ENCODE results near the gene MACROD1.

Gene MACROD1

DNA sequence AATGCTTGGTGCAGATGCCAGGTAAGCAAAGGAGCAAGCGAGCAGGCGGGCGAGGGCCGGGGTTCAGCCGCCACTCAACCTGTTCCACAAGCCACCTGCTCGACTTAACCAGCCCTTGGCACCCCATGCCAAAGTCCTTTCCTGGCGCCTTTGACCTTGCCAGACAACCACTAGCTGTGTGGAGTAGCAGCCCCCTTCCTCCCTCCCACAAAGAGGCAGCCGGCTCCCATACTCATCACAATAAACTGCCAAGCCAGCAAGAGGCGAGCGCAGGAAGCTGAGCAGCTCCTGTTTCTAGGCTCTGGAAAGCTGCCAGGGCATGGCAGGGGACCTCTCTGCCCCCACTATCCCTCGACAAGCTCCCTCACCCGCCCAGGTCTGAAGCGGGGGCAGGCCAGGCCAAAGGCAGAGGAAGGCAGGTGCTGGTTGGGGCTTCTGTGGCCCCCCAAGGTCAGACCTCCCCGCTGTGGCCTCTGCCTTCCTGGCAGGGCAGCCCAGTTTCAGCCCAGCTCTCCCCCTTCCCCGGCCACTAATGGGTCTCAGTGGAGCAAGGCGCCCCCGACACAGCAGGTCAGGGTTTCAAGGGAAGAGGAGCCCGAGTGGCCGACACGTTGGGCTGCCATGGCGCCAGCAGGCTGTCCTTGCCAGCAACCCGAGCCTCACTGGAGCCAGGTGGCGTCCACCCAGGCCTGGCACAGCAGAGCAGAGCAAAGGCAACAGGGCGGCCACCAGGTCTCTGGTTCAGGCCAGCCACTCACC, 15.3 kb downstream of the MACROD1 start:
- Mint-ChIP-seq H3K4me1 (peaks cover 29% of the 10 kb centered on the region), H3K27me3 (ENCODE audit: low read depth) (peaks cover 10% of the 10 kb centered on the region), H3K36me3 (ENCODE audit: low read depth) (no peaks in the 10 kb centered on the region), H3K4me3 (no peak overlapping the region), H3K27ac (no peak overlapping the region), H3K9me3 (no peaks in the 10 kb centered on the region)
- TF ChIP-seq, protein P1, sequence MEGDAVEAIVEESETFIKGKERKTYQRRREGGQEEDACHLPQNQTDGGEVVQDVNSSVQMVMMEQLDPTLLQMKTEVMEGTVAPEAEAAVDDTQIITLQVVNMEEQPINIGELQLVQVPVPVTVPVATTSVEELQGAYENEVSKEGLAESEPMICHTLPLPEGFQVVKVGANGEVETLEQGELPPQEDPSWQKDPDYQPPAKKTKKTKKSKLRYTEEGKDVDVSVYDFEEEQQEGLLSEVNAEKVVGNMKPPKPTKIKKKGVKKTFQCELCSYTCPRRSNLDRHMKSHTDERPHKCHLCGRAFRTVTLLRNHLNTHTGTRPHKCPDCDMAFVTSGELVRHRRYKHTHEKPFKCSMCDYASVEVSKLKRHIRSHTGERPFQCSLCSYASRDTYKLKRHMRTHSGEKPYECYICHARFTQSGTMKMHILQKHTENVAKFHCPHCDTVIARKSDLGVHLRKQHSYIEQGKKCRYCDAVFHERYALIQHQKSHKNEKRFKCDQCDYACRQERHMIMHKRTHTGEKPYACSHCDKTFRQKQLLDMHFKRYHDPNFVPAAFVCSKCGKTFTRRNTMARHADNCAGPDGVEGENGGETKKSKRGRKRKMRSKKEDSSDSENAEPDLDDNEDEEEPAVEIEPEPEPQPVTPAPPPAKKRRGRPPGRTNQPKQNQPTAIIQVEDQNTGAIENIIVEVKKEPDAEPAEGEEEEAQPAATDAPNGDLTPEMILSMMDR (IDR thresholded peaks at IDR 0.05; ENCODE audit: unreplicated experiment in 3 of 3): no peak

DNA sequence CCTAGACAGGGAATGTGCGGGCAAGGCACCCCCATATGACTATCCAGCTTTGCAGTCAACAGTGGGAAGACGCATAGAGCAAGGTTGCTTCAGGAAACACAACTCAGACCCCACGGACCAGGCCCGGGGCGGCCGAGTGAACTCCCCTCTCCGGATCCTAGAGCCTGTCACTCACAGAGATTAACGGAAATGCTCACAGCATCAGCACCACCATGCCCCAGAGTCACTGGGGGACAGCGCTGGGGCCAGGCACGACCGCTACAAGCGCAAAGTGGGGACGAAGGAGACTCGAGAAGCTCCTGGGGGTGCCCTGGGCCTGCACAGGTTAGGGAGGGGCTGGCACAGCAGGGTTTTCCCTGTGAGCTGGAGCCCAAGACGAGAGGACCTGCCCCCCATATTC, 15.9 kb downstream of the MACROD1 start:
- peaks cover 34% of the 10 kb centered on the region for H3K4me1 Mint-ChIP-seq
- no peaks in the 10 kb centered on the region for H3K36me3 Mint-ChIP-seq (ENCODE audit: low read depth)
- TF ChIP-seq, protein P1 (IDR thresholded peaks at IDR 0.05; ENCODE audit: unreplicated experiment in 3 of 3): no peak
- peak overlapping the region in 2 of 3 experiments; percentile 18 to 20 for H3K27ac Mint-ChIP-seq
- H3K27me3 Mint-ChIP-seq (ENCODE audit: low read depth): peaks cover 14% of the 10 kb centered on the region
- no peak overlapping the region for H3K4me3 Mint-ChIP-seq
- H3K9me3 Mint-ChIP-seq: no peaks in the 10 kb centered on the region

DNA sequence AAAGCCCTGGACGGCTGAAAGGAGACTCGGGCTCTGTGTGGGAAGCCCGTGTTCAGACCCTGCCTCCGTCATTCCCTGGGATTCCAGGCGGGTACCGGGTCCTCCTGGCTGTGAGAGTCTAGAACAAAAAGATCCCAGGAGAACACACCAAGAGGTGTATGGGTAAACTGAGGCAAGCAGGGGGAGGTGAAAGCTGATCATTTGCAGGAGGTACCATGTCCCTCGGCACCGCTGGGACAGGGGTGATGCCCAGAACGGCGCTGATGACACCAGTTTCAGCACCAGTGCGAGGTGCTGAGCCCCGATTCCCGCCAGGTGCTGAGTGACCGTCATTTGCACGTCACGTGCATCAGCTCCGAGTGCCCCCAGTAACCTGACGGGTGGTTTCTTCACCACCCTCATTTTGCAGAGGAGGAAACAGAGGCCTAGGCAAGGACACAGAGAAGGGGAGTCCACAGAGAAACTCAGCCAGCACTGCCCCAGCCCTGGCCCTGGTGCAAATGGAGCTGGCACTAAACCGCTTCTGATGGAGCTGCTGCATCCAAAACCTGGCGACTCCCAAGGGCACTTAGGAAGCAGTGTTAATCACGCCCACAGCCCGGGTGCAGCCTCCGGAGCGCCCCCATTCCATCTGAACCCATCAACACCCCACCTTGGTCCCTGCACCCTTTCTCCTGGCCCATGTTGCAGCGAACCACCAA, 16.8 kb downstream of the MACROD1 start:
- Mint-ChIP-seq H3K4me1 (peaks cover 30% of the 10 kb centered on the region), H3K27me3 (ENCODE audit: low read depth) (peaks cover 10% of the 10 kb centered on the region), H3K27ac (peak overlapping the region; percentile 93 to 97 (median 96)), H3K36me3 (ENCODE audit: low read depth) (no peaks in the 10 kb centered on the region), H3K9me3 (no peaks in the 10 kb centered on the region), H3K4me3 (peak overlapping the region in 1 of 3 experiments; percentile 81)
- TF ChIP-seq, protein P1 (IDR thresholded peaks at IDR 0.05; ENCODE audit: unreplicated experiment in 3 of 3): peak in 2 of 3 experiments; percentile 2 to 41

DNA sequence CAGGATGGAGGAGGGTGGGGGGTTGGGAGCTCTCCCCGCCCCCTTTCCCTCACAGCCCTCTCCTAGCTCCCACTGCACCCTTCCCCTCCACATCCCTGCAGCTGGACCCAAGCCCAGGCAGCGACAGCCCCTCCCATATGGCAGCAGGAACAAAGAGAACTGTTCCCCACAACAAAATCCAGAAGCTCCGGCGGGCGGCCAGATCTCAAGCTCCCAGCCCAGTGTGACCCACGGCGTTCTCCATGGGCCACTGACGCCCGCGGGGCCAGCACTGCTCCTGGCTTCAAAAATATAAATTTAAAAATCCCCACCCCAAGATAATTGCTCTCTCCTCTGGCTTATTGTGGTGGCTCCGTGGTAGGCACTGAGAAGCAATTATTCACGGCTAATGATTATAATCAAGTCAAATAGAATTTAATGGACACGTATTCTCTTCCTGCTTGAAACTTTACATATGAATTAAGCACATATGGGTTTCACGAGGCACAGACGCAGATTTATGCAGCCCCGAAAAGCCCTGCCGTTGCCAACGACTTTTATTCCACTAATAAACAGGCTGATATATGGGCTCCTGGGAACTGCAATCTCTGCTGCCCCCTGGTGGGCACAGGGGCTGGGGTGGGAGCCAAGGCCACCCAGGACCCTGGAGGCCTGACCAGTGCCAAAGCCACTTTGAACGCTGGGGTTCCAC, 17.5 kb downstream of the MACROD1 start:
- peaks cover 26% of the 10 kb centered on the region for H3K4me1 Mint-ChIP-seq

DNA sequence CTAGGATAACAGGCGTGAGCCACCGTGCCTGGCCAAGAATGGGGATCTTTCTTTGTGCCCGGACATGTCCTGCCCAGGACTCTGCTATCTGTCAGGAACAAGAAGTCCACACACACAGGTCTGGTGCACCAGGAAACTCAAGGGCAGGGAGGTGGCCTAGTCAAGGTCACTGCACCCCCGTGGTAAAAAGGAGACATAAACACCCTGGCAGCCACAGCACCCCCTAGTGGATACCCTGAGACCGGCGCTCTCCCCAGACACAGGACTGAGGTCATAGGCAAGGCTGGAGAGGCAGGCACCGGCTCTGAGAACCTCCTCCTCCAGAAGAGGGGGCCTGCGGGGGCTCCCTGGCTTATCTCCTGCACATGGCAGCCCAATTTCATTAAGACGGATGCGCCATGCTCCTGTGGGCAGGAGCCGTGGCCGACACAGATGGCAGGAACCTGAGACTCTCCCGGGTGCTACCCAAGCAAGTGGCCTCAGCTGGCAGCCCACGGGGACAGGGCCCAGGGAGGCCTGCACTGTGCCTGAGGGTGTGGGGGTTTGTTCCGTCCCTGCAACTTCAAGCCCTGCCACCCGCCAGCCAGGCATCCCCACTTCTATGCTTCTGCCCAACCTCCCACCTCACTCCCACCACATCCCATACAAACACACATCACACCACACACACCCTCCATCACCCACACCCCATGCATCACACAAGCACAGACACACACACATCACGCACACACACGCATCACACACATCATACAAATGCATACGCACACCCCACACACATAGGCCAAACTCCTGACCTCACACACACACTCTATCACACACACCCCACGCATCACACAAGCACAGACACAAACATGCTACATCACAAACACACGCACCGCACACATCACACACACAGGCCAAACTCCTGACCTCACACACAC, 19.6 kb downstream of the MACROD1 start:
- peak overlapping the region in 2 of 3 experiments; percentile 2 to 9 for H3K27ac Mint-ChIP-seq
- H3K36me3 Mint-ChIP-seq (ENCODE audit: low read depth): no peaks in the 10 kb centered on the region
- no peaks in the 10 kb centered on the region for H3K9me3 Mint-ChIP-seq
- TF ChIP-seq, protein P1 (IDR thresholded peaks at IDR 0.05; ENCODE audit: unreplicated experiment in 3 of 3): peak; percentile 61 to 71 (median 68)
- peak overlapping the region in 1 of 3 experiments; percentile 18 for H3K4me3 Mint-ChIP-seq
- H3K4me1 Mint-ChIP-seq: peaks cover 26% of the 10 kb centered on the region
- peaks cover 29% of the 10 kb centered on the region for H3K27me3 Mint-ChIP-seq (ENCODE audit: low read depth)

More for the DNA sequence above, 17.5 kb downstream of the MACROD1 start:
- Mint-ChIP-seq H3K27me3 (ENCODE audit: low read depth) (peaks cover 17% of the 10 kb centered on the region), H3K36me3 (ENCODE audit: low read depth) (no peaks in the 10 kb centered on the region), H3K9me3 (no peaks in the 10 kb centered on the region), H3K27ac (peak overlapping the region; percentile 93 to 97 (median 96)), H3K4me3 (peak overlapping the region; percentile 69 to 81 (median 69))
- TF ChIP-seq, protein P1 (IDR thresholded peaks at IDR 0.05; ENCODE audit: unreplicated experiment in 3 of 3): peak; percentile 97

Data from nephron (organoid).